T47D (cell line): Measurements from ENCODE around the gene CTNNA2.

Experiments
- DNase-seq, 2 experiments: peaks; one replicate each; pipeline versions ENCODE4 v3.0.0 to v3.0.0-alpha.2; 2011 to 2012; ENCODE audit warnings: low read depth in 1 of 2, low spot score in 1 of 2
- JUND ChIP-seq: IDR thresholded peaks from 2 replicates; pipeline ENCODE4 v1.6.1; 2012; ENCODE audit warnings: low read depth
- in situ Hi-C: cut with HindIII; loops from 2 replicates; pipeline ENCODE4 v1.10.0; 2016; ENCODE audit warnings: low sequenced_read_pairs, low pct_unique_long_range_greater_than_20kb

Gene CTNNA2

DNA sequence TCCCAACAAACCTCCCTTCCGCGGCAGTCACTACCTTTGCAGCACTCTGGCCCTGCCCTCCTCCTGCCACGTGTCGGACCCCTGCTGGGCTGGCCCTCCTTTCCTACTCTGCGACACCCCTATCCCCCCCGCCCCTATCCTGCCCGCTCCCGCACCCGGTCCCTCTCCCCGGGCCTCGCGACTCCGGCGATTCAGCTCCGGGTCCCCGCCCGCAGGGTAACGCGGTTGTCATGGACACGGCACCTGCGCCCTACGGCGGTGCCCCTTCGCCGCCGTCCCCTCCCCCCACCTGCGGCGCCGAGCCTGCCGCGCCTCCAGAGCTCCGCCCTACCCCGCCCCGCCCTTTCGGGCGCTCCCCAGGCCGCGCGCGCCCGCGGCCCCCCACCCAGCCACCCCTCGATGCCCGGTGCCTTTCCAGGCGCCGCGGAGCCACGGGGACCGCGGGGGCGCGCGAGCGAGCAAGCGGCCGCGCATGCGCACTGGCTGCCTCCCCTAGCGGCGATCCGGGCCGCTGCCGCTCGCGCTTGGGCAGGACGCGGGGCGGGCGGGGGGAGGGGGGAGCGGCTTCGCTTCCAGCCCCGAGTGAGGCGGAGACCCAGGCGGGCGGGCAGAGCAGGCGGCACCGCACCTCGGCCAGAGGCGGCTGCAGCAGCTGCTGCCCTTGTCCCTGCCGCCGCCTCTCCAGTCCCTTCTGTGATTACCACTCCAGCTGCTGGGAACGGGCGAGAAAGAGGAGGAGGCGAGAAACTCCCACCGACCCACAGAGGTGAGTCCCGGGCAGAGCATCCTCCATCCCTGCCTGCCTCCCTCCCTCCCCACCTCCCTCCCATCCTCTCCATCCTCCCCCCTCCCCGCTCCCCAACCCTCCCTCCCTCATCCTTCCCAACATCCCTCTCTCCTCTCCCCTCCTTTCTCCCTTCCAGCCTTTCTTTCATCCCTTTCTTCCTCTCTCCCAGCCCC is at the start of gene CTNNA2:
TSS of gene CTNNA2 (plus strand) at position 610 of the 960 bp plus-strand sequence.
- in situ Hi-C loops, result no loop called here
- TF ChIP-seq JUND, result no peak
- DNase-seq, result no peak

DNA sequence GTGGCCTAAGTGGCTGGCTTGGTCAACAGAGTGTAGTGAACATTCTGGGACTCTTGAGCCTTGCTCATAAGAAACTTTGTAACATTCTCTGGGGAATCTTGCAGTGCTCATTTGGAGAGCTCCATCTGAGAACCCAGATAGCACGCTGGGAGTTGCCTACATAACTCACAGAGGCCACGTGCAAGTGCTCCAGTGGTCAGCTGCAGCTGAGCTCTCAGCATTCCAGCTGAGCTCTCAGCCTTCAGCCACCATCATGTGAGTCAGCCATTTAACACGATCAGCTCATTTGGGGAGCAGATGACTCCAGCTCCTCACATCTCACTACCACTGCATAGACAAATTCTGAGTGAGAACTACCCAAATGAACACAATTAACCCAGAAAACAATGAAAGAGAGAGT is 25.5 kb upstream of the CTNNA2 start:
- DNase-seq, result no peak
- in situ Hi-C loops, result no loop called here
- no peak for TF ChIP-seq JUND

DNA sequence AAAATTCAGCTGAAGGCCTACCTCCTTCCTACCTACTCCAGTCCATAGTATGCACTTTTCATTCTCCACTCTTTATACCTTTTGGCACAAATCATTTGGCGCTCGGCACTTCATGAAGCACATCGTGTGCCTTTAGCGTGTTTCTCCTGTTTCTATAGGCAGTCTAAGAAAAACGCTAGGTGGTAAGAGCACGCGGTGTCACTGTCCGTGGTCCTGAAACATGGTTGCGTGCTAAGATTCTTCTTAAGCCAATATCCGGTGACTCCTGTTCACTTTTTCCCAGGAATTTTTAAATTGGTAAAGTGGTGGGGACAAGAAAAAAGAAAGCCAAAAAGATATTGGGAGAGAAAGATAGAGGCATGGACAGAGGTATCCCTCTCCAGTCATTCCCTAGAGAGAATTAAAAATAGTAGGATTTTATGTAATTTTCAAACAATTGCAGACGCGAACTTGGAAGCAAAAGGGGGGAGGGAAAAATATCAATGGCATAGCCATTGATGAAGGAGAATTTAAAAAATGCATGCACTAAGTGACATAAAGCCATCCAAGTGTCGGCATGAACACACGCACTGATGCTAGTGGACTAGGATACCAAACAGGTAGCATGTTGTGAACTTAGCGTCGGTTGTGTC is 1.4 kb upstream of the CTNNA2 start:
- DNase-seq, result peak; percentile 16 to 65
- TF ChIP-seq JUND, result no peak
- in situ Hi-C loops, result no loop called here

DNA sequence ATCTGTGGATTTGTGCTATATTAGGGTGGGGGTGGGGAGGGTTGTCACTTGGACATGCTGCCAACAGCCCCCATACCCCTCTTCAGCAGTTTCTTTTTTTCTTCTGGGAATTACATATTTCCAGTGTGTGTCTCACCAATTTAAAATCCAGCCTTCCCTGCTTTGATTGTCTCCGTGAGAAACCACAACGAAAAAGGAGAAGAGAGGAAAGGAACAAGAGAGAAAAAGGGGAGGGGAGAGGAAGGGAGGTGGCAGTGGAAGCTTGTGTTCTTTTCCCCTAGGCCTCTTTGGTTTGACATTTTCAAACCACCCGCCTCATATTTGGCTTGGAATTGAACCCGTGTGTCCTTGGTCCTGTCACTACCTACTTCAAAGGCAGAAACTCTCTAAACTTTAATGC is 860 bp downstream of the CTNNA2 start:
- in situ Hi-C loops, result no loop called here
- no peak for DNase-seq
- no peak for TF ChIP-seq JUND

DNA sequence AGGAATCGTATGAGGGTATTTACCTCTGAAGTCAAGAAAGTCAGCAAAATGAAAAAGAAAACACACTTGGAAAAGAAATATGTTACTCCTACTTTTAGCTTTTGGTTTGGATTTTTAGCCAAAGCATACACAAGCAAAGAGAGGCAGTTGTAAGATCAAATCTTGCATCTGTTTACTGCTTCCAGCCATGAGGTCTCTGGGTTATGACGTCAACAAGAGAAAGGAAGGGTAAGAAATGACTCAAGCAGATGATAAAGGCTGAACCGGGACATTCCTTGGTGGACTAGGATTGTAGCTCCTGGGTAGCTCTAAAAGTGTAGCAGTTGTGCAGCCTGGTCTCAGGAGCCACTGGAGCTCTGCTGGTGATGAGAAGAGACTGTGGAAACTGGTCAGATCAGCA is 16.8 kb downstream of the CTNNA2 start:
- TF ChIP-seq JUND, result no peak
- in situ Hi-C loops, result no loop called here
- DNase-seq, result no peak

DNA sequence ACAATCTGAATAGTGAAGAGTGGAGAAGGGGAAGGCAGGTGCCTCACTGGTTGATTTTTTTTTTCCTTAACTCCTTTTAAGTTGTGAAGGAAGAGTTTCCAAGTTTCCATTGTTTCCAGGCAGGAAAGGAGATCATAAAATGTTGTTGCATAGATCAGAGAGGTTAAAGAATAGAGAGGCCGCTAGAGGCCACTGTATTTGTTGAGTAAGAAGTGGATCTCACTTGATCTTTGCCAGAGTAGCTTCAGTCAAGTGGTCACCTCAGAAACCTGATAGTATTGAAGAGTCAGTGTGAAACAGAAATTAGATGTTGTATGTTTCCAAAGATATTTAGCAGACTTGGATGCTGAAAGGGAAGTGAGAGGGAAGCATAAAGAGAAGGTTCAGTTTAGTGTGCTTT is 17.6 kb downstream of the CTNNA2 start:
- no peak for TF ChIP-seq JUND
- in situ Hi-C loops, result no loop called here
- peak in 1 of 2 experiments; percentile 15 for DNase-seq

DNA sequence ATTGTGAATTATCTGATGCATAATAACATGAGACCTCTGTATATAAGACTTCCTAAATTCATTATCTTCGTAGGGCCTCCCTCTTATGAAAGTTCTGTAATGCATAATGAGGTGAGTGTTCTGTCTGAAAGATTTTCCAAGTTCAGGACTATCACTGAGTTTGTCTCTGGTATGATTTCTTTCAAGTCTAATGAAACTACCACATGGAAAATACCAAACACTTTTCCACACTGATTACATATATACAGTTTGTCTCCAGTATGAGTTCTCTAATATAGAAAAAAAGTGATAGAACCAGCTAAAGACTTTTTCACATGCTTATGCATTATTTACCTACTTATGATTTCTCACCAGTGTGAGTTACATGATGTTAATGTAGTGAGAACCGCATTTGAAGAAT is 34.7 kb downstream of the CTNNA2 start:
- no peak for TF ChIP-seq JUND
- no peak for DNase-seq
- in situ Hi-C loops, result no loop called here

DNA sequence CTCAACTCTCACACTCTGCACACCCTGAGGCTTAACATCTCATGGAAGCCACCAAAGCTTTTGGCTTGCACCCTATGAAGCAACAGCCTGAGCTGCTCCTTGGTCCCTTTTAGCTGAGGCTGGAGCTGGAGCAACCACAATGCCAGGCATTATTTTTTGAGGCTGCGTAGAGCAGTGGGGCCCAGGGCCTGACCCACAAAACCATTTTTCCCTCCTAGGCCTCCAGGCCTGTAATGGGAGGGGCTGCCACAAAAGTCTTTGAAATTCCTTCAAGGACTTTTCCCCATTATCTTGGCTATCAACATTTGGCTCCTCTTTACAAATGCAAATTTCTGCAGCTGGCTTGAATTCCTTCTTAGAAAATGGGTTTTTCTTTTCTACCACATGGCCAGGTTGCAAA is 39.8 kb downstream of the CTNNA2 start:
- in situ Hi-C loops, result no loop called here
- no peak for TF ChIP-seq JUND
- DNase-seq, result no peak

DNA sequence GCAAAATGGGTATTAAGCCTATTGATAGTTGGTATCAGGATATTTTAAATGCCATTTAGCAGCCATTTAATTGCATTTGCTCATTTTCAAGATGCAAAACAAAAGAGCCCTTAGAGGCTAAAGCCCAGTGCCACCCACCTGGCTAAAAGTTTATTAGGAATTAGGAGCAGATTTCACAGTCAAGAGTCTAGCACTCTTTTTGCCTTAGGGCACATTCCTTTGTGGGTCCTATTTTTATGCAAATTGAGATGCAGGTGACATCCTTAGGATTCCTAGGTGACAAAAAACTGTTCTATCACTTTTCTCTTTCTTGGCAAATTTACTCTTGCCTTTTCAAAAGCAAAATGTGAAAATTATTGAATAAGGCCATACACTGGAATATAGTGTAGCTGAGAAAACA is 42.0 kb downstream of the CTNNA2 start:
- in situ Hi-C loops, result no loop called here
- TF ChIP-seq JUND, result no peak
- DNase-seq, result no peak

DNA sequence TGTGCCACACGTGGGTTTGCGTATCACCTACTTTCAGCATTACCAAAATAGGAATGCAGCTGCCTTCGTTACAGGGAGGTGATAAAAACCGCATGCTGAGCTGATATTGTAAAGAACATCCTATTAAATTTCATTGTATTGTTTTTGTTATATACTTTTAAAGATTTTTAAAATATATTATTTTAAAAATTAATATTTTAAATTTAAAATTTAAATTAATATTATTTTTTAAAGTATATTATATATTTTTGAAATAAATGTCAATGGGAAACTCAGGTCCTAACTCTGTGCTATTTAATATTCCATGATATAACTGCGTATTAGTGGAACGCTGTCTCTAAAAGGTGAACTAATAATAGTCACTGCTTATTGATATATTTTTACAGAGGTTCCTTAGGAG is 51.2 kb downstream of the CTNNA2 start:
- in situ Hi-C loops, result no loop called here
- DNase-seq, result no peak
- TF ChIP-seq JUND, result no peak

DNA sequence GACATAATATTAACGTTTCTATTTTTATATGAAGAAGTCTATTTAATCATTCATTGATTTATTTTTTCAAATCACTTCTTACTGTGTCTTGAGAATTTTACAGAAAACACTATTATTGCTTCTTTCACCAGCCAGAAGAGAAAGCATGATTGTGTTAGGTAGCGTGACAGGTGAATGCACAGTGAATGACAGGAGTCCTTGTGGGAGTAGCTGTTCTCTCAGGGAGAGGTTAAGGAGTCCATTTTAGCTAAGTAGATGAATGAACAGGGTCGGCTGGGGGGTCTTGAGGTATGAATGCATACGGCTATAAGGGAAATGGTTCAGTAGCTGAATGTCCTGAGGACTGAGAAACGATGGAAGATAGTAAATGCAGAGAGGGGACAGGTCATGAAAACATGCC is 56.2 kb downstream of the CTNNA2 start:
- no peak for TF ChIP-seq JUND
- no peak for DNase-seq
- in situ Hi-C loops, result no loop called here

DNA sequence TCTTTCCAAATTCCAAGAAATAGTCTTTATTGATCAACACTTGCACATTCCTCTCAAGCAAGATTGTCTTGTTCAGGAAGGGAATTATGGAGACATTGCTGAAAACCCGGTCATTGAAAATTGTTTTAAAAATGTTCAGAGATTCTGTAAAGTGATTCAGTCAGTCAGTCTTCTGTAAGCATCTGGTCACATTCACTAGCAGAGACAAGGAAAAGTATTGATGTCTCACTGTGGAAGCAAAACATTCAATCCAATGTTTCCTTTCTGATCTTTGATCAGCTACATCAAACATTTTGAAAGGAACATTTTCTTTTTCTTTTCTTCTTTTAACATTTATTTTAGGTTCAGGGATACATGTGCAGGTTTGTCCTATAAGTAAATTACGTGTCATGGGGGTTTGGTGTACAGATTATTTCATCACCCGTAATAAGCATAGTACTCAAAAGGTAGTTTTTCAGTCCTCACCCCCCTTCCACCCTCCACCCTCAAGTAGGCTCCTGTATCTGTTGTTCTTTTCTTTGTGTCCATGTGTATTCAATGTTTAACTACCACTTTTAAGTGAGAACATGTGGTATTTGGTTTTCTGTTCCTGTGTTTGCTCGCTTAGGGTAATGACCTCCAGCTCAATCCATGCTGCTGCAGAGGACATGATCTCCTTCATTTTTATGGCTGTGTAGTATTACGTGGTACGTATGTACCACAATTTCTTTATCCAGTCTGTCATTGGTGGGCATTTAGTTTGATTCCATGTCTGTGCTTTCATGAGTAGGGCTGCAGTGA is 61.2 kb downstream of the CTNNA2 start:
- in situ Hi-C loops, result no loop called here
- no peak for DNase-seq
- no peak for TF ChIP-seq JUND

DNA sequence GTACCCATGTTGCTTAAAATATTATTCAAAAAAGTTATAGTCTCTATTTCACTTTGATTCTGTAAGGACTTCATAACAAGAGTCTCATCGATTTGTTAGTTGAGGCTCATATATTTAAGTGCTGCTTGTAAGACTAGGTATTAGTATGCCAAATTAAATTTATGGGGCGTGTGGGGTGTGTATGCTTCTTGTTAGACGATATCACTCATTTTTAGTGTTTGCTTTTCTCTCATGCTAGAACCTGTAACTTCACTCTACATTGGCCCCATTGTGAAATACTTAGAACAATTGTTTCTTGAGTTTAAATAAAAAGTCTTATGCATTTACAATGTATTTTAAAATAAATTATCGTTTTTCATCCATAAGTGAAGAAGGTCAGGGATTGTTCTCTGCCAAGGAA is 63.6 kb downstream of the CTNNA2 start:
- no peak for TF ChIP-seq JUND
- in situ Hi-C loops, result no loop called here
- no peak for DNase-seq
